MM.1S (cell line): ENCODE measurements around the gene PTGDR2.

Source experiments
- DNase-seq: peaks from one replicate; pipeline ENCODE4 v3.0.0-alpha.2; 2015
- H2AFZ ChIP-seq: fragments of 300-600 bp; sonication (generic); 2 replicates; pipeline ENCODE4 v1.6.0; 2016; ENCODE audit warnings: antibody characterized with exemption, low read length
- H3F3A ChIP-seq: fragments of 300-600 bp; sonication (generic); 2 replicates; pipeline ENCODE4 v1.6.1; 2016; ENCODE audit warnings: mild to moderate bottlenecking, antibody characterized with exemption, low read length, moderate library complexity, mixed read lengths; ENCODE audit not compliant: insufficient read depth
- H3K27ac ChIP-seq: fragments of 300-600 bp; sonication (generic); 2 replicates; pipeline ENCODE4 v1.5.1; 2016; ENCODE audit warnings: mild to moderate bottlenecking, low read length
- H3K27me3 ChIP-seq: fragments of 300-600 bp; sonication (generic); replicated peaks from 2 replicates; pipeline ENCODE4 v1.6.0; 2016; ENCODE audit warnings: low read length; ENCODE audit not compliant: insufficient read depth
- H3K36me3 ChIP-seq: fragments of 300-600 bp; sonication (generic); replicated peaks from 2 replicates; pipeline ENCODE4 v1.6.1; 2016; ENCODE audit warnings: mild to moderate bottlenecking, low read length, mixed read lengths; ENCODE audit not compliant: insufficient read depth
- H3K4me1 ChIP-seq: fragments of 300-600 bp; sonication (generic); 2 replicates; pipeline ENCODE4 v1.6.1; 2016; ENCODE audit warnings: low read length, mixed read lengths
- H3K4me2 ChIP-seq: fragments of 300-600 bp; sonication (generic); 2 replicates; pipeline ENCODE4 v1.6.0; 2016; ENCODE audit warnings: low read depth, low read length
- H3K4me3 ChIP-seq: fragments of 300-600 bp; sonication (generic); 2 replicates; pipeline ENCODE4 v1.5.1; 2016; ENCODE audit warnings: low read length, mixed read lengths
- H3K79me2 ChIP-seq: fragments of 300-600 bp; sonication (generic); 2 replicates; pipeline ENCODE4 v1.6.1; 2016; ENCODE audit warnings: mixed run types, low read length, mixed read lengths
- H3K9ac ChIP-seq: fragments of 300-600 bp; sonication (generic); 2 replicates; pipeline ENCODE4 v1.6.1; 2016; ENCODE audit warnings: low read length, mixed read lengths
- H3K9me2 ChIP-seq: fragments of 300-600 bp; sonication (generic); replicated peaks from 2 replicates; pipeline ENCODE4 v1.6.1; 2016; ENCODE audit warnings: mild to moderate bottlenecking, low read length, mixed read lengths; ENCODE audit not compliant: insufficient read depth
- H3K9me3 ChIP-seq: fragments of 300-600 bp; sonication (generic); replicated peaks from 2 replicates; pipeline ENCODE4 v1.6.1; 2016; ENCODE audit warnings: mild to moderate bottlenecking, low read length, mixed read lengths; ENCODE audit not compliant: insufficient read depth
- H4K20me1 ChIP-seq: fragments of 300-600 bp; sonication (generic); 2 replicates; pipeline ENCODE4 v1.6.1; 2016; ENCODE audit warnings: mild to moderate bottlenecking, low read length, moderate library complexity, mixed read lengths; ENCODE audit not compliant: insufficient read depth
- EZH2 ChIP-seq: fragments of 300-600 bp; sonication (generic); optimal IDR thresholded peaks from 2 replicates; pipeline ENCODE3; 2017; ENCODE audit warnings: low read depth, mild to moderate bottlenecking, antibody characterized with exemption, low read length, mixed read lengths
- EZH2phosphoT487 ChIP-seq: fragments of 300-600 bp; sonication (generic); IDR thresholded peaks from 2 replicates; pipeline ENCODE4 v1.6.1; 2018; ENCODE audit warnings: antibody characterized with exemption, low read length
- TF ChIP-seq, protein P1 (sequence below): fragments of 300-600 bp; sonication (generic); IDR thresholded peaks from 2 replicates; pipeline ENCODE4 v1.5.1; 2016; ENCODE audit warnings: antibody characterized with exemption, low read length, mixed read lengths

Gene PTGDR2

DNA sequence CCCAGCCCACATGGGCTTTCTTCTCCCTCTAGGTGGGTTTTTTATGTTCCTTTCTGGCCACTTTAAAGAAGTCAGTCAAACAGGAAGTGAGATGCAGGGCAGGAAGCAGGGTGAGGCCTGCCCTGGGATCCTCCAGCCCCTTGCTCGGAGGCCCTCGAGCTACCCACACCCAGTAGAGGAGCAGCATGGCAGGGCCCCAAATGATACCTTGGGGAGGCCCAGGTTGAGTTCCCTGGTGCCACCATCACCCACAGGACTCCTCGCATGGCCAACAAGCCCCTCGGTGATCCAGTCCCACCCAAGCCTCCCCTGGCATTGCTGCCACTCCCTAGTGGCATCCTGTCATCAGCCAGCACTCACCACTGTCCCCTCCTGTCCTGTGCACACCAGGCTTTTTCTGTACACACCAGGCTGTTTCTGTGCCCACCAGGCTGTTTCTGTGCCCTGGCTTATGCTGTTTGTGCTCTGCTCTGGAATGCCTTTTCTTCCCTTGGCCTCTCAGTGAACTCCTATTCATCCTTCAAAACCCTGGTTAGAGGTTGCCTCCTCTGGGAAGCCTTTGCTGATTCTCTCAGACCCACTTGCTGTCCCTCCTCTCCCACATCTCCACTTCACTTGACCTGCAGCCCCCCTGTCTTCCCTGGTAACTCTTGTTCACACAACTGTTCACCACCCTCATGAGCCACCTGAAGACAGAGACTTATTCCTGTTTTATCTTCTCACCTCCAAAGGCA, 3.1 kb upstream of the PTGDR2 start:
- Histone ChIP-seq H2AFZ (peak overlapping the region; percentile 35; the same call in 1 of the 2 replicates), H3K9ac (no peak overlapping the region), H3F3A (peaks cover 13% of the 10 kb centered on the region), H3K27me3 (no peaks in the 10 kb centered on the region), H3K4me2 (no peak overlapping the region), H3K9me2 (no peaks in the 10 kb centered on the region), H3K36me3 (no peaks in the 10 kb centered on the region), H3K4me1 (peaks cover 9% of the 10 kb centered on the region; the same call in 1 of the 2 replicates), H3K79me2 (no peaks in the 10 kb centered on the region), H3K27ac (no peak overlapping the region), H3K9me3 (no peaks in the 10 kb centered on the region), H3K4me3 (no peak overlapping the region), H4K20me1 (no peaks in the 10 kb centered on the region)
- TF ChIP-seq, protein P1, sequence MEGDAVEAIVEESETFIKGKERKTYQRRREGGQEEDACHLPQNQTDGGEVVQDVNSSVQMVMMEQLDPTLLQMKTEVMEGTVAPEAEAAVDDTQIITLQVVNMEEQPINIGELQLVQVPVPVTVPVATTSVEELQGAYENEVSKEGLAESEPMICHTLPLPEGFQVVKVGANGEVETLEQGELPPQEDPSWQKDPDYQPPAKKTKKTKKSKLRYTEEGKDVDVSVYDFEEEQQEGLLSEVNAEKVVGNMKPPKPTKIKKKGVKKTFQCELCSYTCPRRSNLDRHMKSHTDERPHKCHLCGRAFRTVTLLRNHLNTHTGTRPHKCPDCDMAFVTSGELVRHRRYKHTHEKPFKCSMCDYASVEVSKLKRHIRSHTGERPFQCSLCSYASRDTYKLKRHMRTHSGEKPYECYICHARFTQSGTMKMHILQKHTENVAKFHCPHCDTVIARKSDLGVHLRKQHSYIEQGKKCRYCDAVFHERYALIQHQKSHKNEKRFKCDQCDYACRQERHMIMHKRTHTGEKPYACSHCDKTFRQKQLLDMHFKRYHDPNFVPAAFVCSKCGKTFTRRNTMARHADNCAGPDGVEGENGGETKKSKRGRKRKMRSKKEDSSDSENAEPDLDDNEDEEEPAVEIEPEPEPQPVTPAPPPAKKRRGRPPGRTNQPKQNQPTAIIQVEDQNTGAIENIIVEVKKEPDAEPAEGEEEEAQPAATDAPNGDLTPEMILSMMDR: no peak
- TF ChIP-seq EZH2 (no peak), EZH2phosphoT487 (no peak)
- no peak for DNase-seq

DNA sequence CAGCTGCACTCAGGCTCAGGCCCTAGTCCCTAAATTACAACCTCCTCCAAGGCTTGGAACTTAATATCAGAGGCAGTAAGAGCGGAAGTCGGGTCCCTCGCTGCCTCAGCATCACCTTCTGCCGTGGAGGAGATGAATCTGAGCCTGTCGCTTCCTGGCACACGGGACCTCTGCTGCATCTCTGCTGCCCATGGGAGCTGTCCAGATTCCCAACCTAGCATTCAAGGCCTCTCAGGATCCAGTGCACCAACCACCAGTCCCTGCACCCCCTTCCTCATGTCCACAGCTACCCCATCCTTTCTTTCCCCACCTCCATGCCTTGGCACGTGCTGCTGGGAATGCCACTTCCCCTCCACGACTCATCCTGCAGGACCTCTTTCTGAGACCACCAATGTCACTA, 2.5 kb upstream of the PTGDR2 start:
- Histone ChIP-seq H4K20me1 (no peaks in the 10 kb centered on the region), H2AFZ (no peak overlapping the region), H3K36me3 (no peaks in the 10 kb centered on the region), H3K9ac (no peak overlapping the region), H3K4me3 (no peak overlapping the region), H3F3A (peaks cover 18% of the 10 kb centered on the region), H3K4me1 (peaks cover 9% of the 10 kb centered on the region; the same call in 1 of the 2 replicates), H3K27me3 (no peaks in the 10 kb centered on the region), H3K9me2 (no peaks in the 10 kb centered on the region), H3K27ac (no peak overlapping the region), H3K79me2 (no peaks in the 10 kb centered on the region), H3K4me2 (no peak overlapping the region), H3K9me3 (no peaks in the 10 kb centered on the region)
- DNase-seq: no peak
- TF ChIP-seq EZH2phosphoT487: no peak
- TF ChIP-seq, protein P1: no peak
- TF ChIP-seq EZH2: no peak

DNA sequence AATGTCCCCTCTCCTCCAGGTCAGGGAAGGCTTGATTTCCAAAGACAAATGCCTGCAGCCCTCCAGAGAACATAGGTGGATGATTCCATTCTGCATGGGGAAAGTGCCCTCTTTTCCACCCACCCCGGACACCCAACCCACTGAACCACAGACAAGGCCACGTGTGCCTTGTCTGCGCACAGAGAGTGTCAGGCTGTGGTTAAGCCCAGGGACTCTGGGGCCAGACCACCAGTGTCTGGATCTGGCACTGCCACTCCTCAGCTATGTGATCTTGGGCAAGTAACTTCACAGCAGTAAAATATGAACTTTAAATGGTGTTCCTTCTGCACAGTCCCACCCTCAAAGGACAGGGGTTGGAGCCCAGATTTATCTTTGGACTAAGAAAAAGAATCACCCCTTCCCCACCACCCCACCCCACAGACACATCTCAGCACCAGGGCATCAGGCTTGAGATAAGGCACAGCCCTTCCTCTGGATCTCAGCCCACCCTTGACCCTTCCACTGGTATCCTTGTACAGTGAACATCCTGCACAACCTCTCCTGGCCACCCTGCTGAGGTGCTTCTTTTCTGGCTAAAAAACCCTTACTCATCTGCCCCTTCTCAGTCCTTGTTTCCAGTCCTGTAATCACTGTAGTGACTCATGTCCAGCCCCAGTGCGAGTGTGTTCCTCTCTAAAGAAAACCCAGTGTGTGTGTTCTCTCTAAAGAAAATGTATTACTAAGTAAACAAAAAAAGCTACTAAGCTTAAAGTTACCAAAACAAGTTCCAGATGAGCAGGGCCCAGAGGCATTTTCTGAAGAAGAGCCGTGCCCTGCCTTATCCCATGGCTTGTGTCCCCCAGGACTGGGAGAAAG, 1.9 kb upstream of the PTGDR2 start:
- peaks cover 9% of the 10 kb centered on the region; the same call in 1 of the 2 replicates for H3K4me1 ChIP-seq
- no peak overlapping the region for H3K4me2 ChIP-seq

More for the DNA sequence above, 1.9 kb upstream of the PTGDR2 start:
- no peak for DNase-seq
- Histone ChIP-seq H3K9me3 (no peaks in the 10 kb centered on the region), H2AFZ (no peak overlapping the region), H3K27ac (no peak overlapping the region), H3K9me2 (no peaks in the 10 kb centered on the region), H3K9ac (no peak overlapping the region), H3K79me2 (no peaks in the 10 kb centered on the region), H3F3A (peaks cover 21% of the 10 kb centered on the region), H3K36me3 (no peaks in the 10 kb centered on the region), H3K4me3 (no peak overlapping the region), H3K27me3 (no peaks in the 10 kb centered on the region), H4K20me1 (no peaks in the 10 kb centered on the region)
- no peak for TF ChIP-seq EZH2
- TF ChIP-seq EZH2phosphoT487: no peak
- TF ChIP-seq, protein P1: no peak
